Colonic mucosa (tissue), 4 donors: ENCODE measurements around the gene CCDC82. TPM values are rescaled to one million over a fixed set of nuclear protein-coding genes. Genes with fewer than 3 reads are reported as not detected.

ENCODE experiments used
- DNase-seq: peaks from one replicate; pipeline ENCODE4 v3.0.0-alpha.2; 2020
- H3K27ac ChIP-seq: fragments of 200-600 bp; one replicate; pipeline ENCODE4 v1.8.0; 2021
- H3K27me3 ChIP-seq: fragments of 200-600 bp; one replicate; pipeline ENCODE4 v1.8.0; 2021
- H3K36me3 ChIP-seq: fragments of 200-600 bp; one replicate; pipeline ENCODE4 v1.8.0; 2021
- H3K4me1 ChIP-seq: fragments of 200-600 bp; one replicate; pipeline ENCODE4 v1.8.0; 2021; ENCODE audit warnings: mild to moderate bottlenecking
- H3K4me3 ChIP-seq: fragments of 200-600 bp; one replicate; pipeline ENCODE4 v1.8.0; 2021
- H3K9ac ChIP-seq, 2 donors: one replicate each; pipeline ENCODE4 v1.7.0; 2013; ENCODE audit warnings: control low read depth in 2 of 2, low read depth in 2 of 2, low read length in 2 of 2
- H3K9me3 ChIP-seq: fragments of 200-600 bp; one replicate; pipeline ENCODE4 v1.8.0; 2021
- CTCF ChIP-seq: fragments of 200-600 bp; IDR thresholded peaks from one replicate; pipeline ENCODE4 v1.8.0; 2022; ENCODE audit warnings: antibody characterized with exemption, mild to moderate bottlenecking
- intact Hi-C: fragments of 100-400 bp; cut with DNase I; formaldehyde crosslinking; loops from one replicate; pipeline ENCODE4 v1.14.1; 2022
- total RNA-seq, 2 donors: library from RNA; stranded (reverse); fragmentation: NEBNext Ultra II Directional in 1 of 2; extraction: Animal tissue kit (Norgen Biotek cat#: 25700) in 1 of 2; gene quantifications; one replicate each; pipeline ENCODE4 v1.2.1, GENCODE V29; 2021
- donor health status: healthy.
- donor health status: DM: no; HTN: no; CAD: no.
- donor health status: DM: no; HTN: no; CAD: no.

Gene CCDC82
- total RNA-seq, 2 donors from 2014 or later = 11.6 to 20.4 TPM

- no peaks in the 10 kb centered on the region for H3K4me1 ChIP-seq
- no peaks in the 10 kb centered on the region for H3K27me3 ChIP-seq
- no peak overlapping the region for H3K4me3 ChIP-seq
- H3K9me3 ChIP-seq = no peaks in the 10 kb centered on the region
- no peak for TF ChIP-seq CTCF
- H3K9ac ChIP-seq = no peak overlapping the region
- H3K27ac ChIP-seq = no peak overlapping the region
- no peaks in the 10 kb centered on the region for H3K36me3 ChIP-seq
- DNase-seq = no peak
- intact Hi-C loops = loop anchor here (10.0 kb wide), 1 partner anchor 547 kb away; no protein-coding TSS in a partner anchor
These were observed 2.1 kb upstream of the CCDC82 start for GRCh38 chr11:96391698-96392307.

- DNase-seq = no peak
- intact Hi-C loops = loop anchor here (10.0 kb wide), 1 partner anchor 546 kb away; no protein-coding TSS in a partner anchor
These were observed 728 bp upstream of the CCDC82 start for GRCh38 chr11:96390488-96390792.

GRCh38 chr11:96388891-96389719 is 607 bp downstream of the CCDC82 start:
- Histone ChIP-seq H3K9ac (peak overlapping the region; percentile 61 to 93), H3K9me3 (no peaks in the 10 kb centered on the region), H3K4me1 (no peaks in the 10 kb centered on the region), H3K36me3 (no peaks in the 10 kb centered on the region), H3K4me3 (peak overlapping the region; percentile 85), H3K27me3 (no peaks in the 10 kb centered on the region), H3K27ac (peak overlapping the region; percentile 86)
- no peak for TF ChIP-seq CTCF
- no peak for DNase-seq
- intact Hi-C loops = loop anchor here (10.0 kb wide), 1 partner anchor 464 kb away; the partner anchor contains the start of gene MTMR2

More at GRCh38 chr11:96390488-96390792, 728 bp upstream of the CCDC82 start:
- Histone ChIP-seq H3K9me3 (no peaks in the 10 kb centered on the region), H3K27ac (peak overlapping the region; percentile 86), H3K9ac (peak overlapping the region; percentile 88 to 93), H3K36me3 (no peaks in the 10 kb centered on the region), H3K27me3 (no peaks in the 10 kb centered on the region), H3K4me1 (no peaks in the 10 kb centered on the region), H3K4me3 (peak overlapping the region; percentile 85)
- TF ChIP-seq CTCF = no peak

GRCh38 chr11:96385187-96385586 is 4.5 kb downstream of the CCDC82 start:
- H3K4me1 ChIP-seq = no peaks in the 10 kb centered on the region
- no peaks in the 10 kb centered on the region for H3K9me3 ChIP-seq
- no peak overlapping the region for H3K27ac ChIP-seq
- H3K36me3 ChIP-seq = no peaks in the 10 kb centered on the region
- intact Hi-C loops = loop anchor here (10.0 kb wide), 1 partner anchor 460 kb away; the partner anchor contains the start of gene MTMR2
- TF ChIP-seq CTCF = no peak
- no peak for DNase-seq
- no peak overlapping the region for H3K9ac ChIP-seq
- no peaks in the 10 kb centered on the region for H3K27me3 ChIP-seq
- H3K4me3 ChIP-seq = no peak overlapping the region

- Histone ChIP-seq H3K4me1 (no peaks in the 10 kb centered on the region), H3K27ac (no peak overlapping the region), H3K9me3 (no peaks in the 10 kb centered on the region), H3K9ac (no peak overlapping the region), H3K4me3 (no peak overlapping the region), H3K27me3 (no peaks in the 10 kb centered on the region), H3K36me3 (no peaks in the 10 kb centered on the region)
- TF ChIP-seq CTCF = no peak
- intact Hi-C loops = loop anchor here (10.0 kb wide), 1 partner anchor 459 kb away; the partner anchor contains the start of gene MTMR2
- DNase-seq = no peak
These were observed 5.6 kb downstream of the CCDC82 start for GRCh38 chr11:96384156-96384555.
